IMR-90 (cell line): ENCODE measurements around the gene ATP5F1D. TPM values are rescaled to one million over a fixed set of nuclear protein-coding genes. Genes with fewer than 3 reads are reported as not detected.

Experiments
- ATAC-seq: fragments of 200-7000 bp; cut with Tn5 transposase; 2 replicates; pipeline ENCODE4 v1.9.1; 2020; ENCODE audit warnings: low read depth, mild to moderate bottlenecking, moderate library complexity
- BruUV-seq: library from RNA; stranded (reverse); fragments of 400-500 nt; replicated peaks from 2 replicates; lab custom pipeline; 2021; lab: Mats Ljungman, UMichigan
- CTCF ChIA-PET: fragments of 300-600 bp; formaldehyde crosslinking; extraction: SDS; loops from one replicate; lab custom pipeline; 2021; ENCODE audit warnings: antibody characterized with exemption; lab: Yijun Ruan, JAX
- POLR2A ChIA-PET: fragments of 300-600 bp; sonication (Branson Sonifier 250); formaldehyde crosslinking; loops from one replicate; lab custom pipeline; 2022; ENCODE audit warnings: antibody characterized with exemption; ENCODE audit not compliant: unreplicated experiment; lab: Charles Lee
- DNase-seq: peaks from one replicate; pipeline ENCODE4 v3.0.0; 2013
- H2AFZ ChIP-seq: replicated peaks from 2 replicates; pipeline ENCODE3; 2013; ENCODE audit warnings: low read length, mild to moderate bottlenecking; ENCODE audit not compliant: poor library complexity
- H2AK5ac ChIP-seq: 2 replicates; pipeline ENCODE4 v1.6.1; 2013; ENCODE audit warnings: low read depth, low read length, inconsistent platforms
- H2AK9ac ChIP-seq: replicated peaks from 2 replicates; pipeline ENCODE3; 2013; ENCODE audit warnings: mild to moderate bottlenecking, low read depth, low read length, moderate library complexity; ENCODE audit not compliant: poor library complexity
- H2BK120ac ChIP-seq: 2 replicates; pipeline ENCODE4 v1.6.1; 2013; ENCODE audit warnings: low read depth, low read length, inconsistent platforms
- H2BK15ac ChIP-seq: 3 replicates; pipeline ENCODE4 v1.6.1; 2013; ENCODE audit warnings: low read depth, low read length, inconsistent platforms
- H2BK20ac ChIP-seq: 2 replicates; pipeline ENCODE4 v1.6.1; 2013; ENCODE audit warnings: low read depth, mild to moderate bottlenecking, inconsistent platforms, low read length, moderate library complexity
- H2BK5ac ChIP-seq: 2 replicates; pipeline ENCODE4 v1.6.1; 2013; ENCODE audit warnings: mild to moderate bottlenecking, low read depth, low read length, inconsistent platforms; ENCODE audit not compliant: poor library complexity, severe bottlenecking
- H3K14ac ChIP-seq: replicated peaks from 2 replicates; pipeline ENCODE4 v1.6.1; 2013; ENCODE audit warnings: low read depth, low read length, inconsistent platforms
- H3K18ac ChIP-seq: 2 replicates; pipeline ENCODE4 v1.6.1; 2013; ENCODE audit warnings: low read depth, low read length, control low read depth
- H3K23ac ChIP-seq: 2 replicates; pipeline ENCODE4 v1.6.1; 2013; ENCODE audit warnings: low read depth, low read length, inconsistent platforms
- H3K27ac ChIP-seq: 2 replicates; pipeline ENCODE4 v1.5.1; 2013; ENCODE audit warnings: mild to moderate bottlenecking, control low read depth, low read length; ENCODE audit not compliant: insufficient read depth
- H3K27me3 ChIP-seq: 2 replicates; pipeline ENCODE4 v1.6.1; 2013; ENCODE audit warnings: low read length; ENCODE audit not compliant: control insufficient read depth, insufficient read depth
- H3K36me3 ChIP-seq: 2 replicates; pipeline ENCODE4 v1.6.1; 2013; ENCODE audit warnings: low read length, mixed read lengths; ENCODE audit not compliant: control insufficient read depth, insufficient read depth
- H3K4ac ChIP-seq: 2 replicates; pipeline ENCODE4 v1.6.1; 2013; ENCODE audit warnings: low read depth, low read length, inconsistent platforms
- H3K4me1 ChIP-seq: 2 replicates; pipeline ENCODE4 v1.6.1; 2013; ENCODE audit warnings: low read length, mixed read lengths; ENCODE audit not compliant: control insufficient read depth, insufficient read depth
- H3K4me2 ChIP-seq: 2 replicates; pipeline ENCODE4 v1.6.1; 2013; ENCODE audit warnings: low read depth, mild to moderate bottlenecking, control low read depth, low read length, moderate library complexity
- H3K4me3 ChIP-seq: 2 replicates; pipeline ENCODE4 v1.5.1; 2013; ENCODE audit warnings: low read depth, mild to moderate bottlenecking, control low read depth, low read length, moderate library complexity; ENCODE audit not compliant: insufficient read depth
- H3K56ac ChIP-seq: 2 replicates; pipeline ENCODE4 v1.6.1; 2013; ENCODE audit warnings: low read length, inconsistent platforms; ENCODE audit not compliant: insufficient read depth; ENCODE audit errors: extremely low read depth
- H3K79me1 ChIP-seq, 2 experiments: 2 replicates each; pipeline ENCODE4 v1.6.1; 2013; ENCODE audit warnings: low read length in 2 of 2, inconsistent platforms in 1 of 2, low read depth in 1 of 2
- H3K9ac ChIP-seq: 2 replicates; pipeline ENCODE4 v1.6.1; 2013; ENCODE audit warnings: low read depth, low read length, control low read depth
- H3K9me1 ChIP-seq: 2 replicates; pipeline ENCODE4 v1.6.1; 2013; ENCODE audit warnings: low read length, inconsistent platforms; ENCODE audit not compliant: insufficient read depth
- H3K9me3 ChIP-seq: 2 replicates; pipeline ENCODE4 v1.6.1; 2013; ENCODE audit warnings: low read length; ENCODE audit not compliant: control insufficient read depth, insufficient read depth
- H4K20me1 ChIP-seq: 2 replicates; pipeline ENCODE4 v1.6.1; 2013; ENCODE audit warnings: low read length, inconsistent platforms; ENCODE audit not compliant: insufficient read depth
- H4K5ac ChIP-seq: 2 replicates; pipeline ENCODE4 v1.6.1; 2013; ENCODE audit warnings: mild to moderate bottlenecking, low read depth, low read length, control low read depth
- H4K8ac ChIP-seq, 2 experiments: 2 replicates each; pipeline ENCODE4 v1.6.1; 2013; ENCODE audit warnings: low read depth in 2 of 2, low read length in 2 of 2, control low read depth in 1 of 2, inconsistent platforms in 1 of 2
- H4K91ac ChIP-seq: 2 replicates; pipeline ENCODE4 v1.6.1; 2013; ENCODE audit warnings: low read depth, low read length, inconsistent platforms; ENCODE audit not compliant: insufficient read depth
- CEBPB ChIP-seq: IDR thresholded peaks from 2 replicates; pipeline ENCODE4 v1.6.1; 2012; ENCODE audit warnings: low read depth, low read length, improper control_type of control experiment
- CHD1 ChIP-seq: IDR thresholded peaks from 2 replicates; pipeline ENCODE4 v1.6.1; 2012; ENCODE audit warnings: low read depth, low read length, improper control_type of control experiment
- RAD21 ChIP-seq: IDR thresholded peaks from 2 replicates; pipeline ENCODE4 v1.6.1; 2012; ENCODE audit warnings: low read length, improper control_type of control experiment
- RCOR1 ChIP-seq: IDR thresholded peaks from 2 replicates; pipeline ENCODE4 v1.6.1; 2012; ENCODE audit warnings: mild to moderate bottlenecking, low read length, improper control_type of control experiment; ENCODE audit not compliant: insufficient replicate concordance
- RFX5 ChIP-seq: IDR thresholded peaks from 2 replicates; pipeline ENCODE4 v1.8.0; 2012; ENCODE audit warnings: low read depth, mild to moderate bottlenecking, low read length, moderate library complexity
- SMC3 ChIP-seq: fragments of 150-350 bp; IDR thresholded peaks from 2 replicates; pipeline ENCODE4 v1.6.1; 2016; ENCODE audit warnings: low read depth, mild to moderate bottlenecking, antibody characterized with exemption, low read length, moderate library complexity
- WGBS, 2 experiments: methylation state at CpG; one replicate each; pipeline versions ENCODE4 v1.1.5 to v1.1.7; 2013; ENCODE audit warnings: missing lambda C conversion rate in 2 of 2; ENCODE audit not compliant: insufficient read length in 1 of 2; ENCODE audit errors: extremely low coverage in 2 of 2; 5-methylcytosine and 5-hydroxymethylcytosine counted together
- dilution Hi-C: fragments of 300-500 bp; cut with HindIII; formaldehyde crosslinking; loops from one replicate; pipeline ENCODE4 v1.14.3; 2018; ENCODE audit warnings: low sequenced_read_pairs; ENCODE audit not compliant: unreplicated experiment
- in situ Hi-C: fragments of 300-500 bp; cut with MboI; formaldehyde crosslinking; loops from 3 replicates; pipeline ENCODE4 v1.14.3; 2019; ENCODE audit warnings: low sequenced_read_pairs, inconsistent platforms, mixed read lengths
- intact Hi-C: fragments of 100-400 bp; cut with micrococcal nuclease; formaldehyde crosslinking; loops from 2 replicates; pipeline ENCODE4 v1.10.0; 2022
- polyA plus RNA-seq, 3 experiments: library from polyadenylated mRNA; depleted of rRNA; stranded (reverse); fragments of >200 nt; gene quantifications; 2 replicates each; pipeline ENCODE4 v1.2.3, GENCODE V29; 2012; ENCODE audit warnings: low replicate concordance in 1 of 3
- total RNA-seq: library from RNA; depleted of rRNA; stranded (reverse); fragments of >200 nt; gene quantifications from 2 replicates; pipeline ENCODE4 v1.2.3, GENCODE V29; 2012
- TF ChIP-seq, protein P1 (sequence below): fragments of 150-350 bp; IDR thresholded peaks from 2 replicates; pipeline ENCODE4 v1.6.1; 2017; ENCODE audit warnings: mild to moderate bottlenecking, antibody characterized with exemption, low read length, low read depth

Gene ATP5F1D
- total and polyA plus RNA-seq, 2 of the 4 experiments (the other 2 are of a cell fraction): 7.3 to 140 TPM

DNA sequence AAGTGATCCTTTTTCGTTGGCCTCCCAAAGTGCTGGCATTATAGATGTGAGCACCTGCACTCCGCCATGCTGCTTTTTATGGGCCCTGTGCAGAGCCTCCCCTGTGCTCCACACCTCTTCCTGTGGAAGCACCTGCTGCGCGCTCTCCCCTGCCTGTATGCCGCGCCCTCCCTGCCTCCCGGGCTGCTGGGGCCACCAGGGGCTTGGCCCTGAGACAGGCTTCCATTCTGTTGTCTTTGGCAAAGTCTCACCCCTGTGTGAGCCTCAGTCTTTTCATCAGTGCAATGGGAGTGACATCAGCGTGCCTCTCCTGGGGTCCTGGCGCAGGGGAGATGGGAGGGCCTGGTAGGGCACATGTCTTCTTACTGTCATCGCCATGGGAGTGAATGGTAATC lies 35.1 kb downstream of the ATP5F1D start:
- dilution Hi-C loops (no loop called here), in situ Hi-C loops (no loop called here), intact Hi-C loops (loop anchor here (5.0 kb wide), 2 partner anchors 86 to 131 kb away; partner anchors contain the start of gene DAZAP1)

More for the DNA sequence above, 35.1 kb downstream of the ATP5F1D start:
- Histone ChIP-seq H3K4me3 (no peak overlapping the region), H3K9me3 (no peaks in the 10 kb centered on the region), H3K79me1 (peaks cover 22 to 56% of the 10 kb centered on the region in 2 experiments; a peak in 3 of 4 replicates), H3K4me2 (peak overlapping the region; percentile 82; the same call in 1 of the 2 replicates), H2BK5ac (no peak overlapping the region), H4K91ac (peak overlapping the region; percentile 66; the same call in 1 of the 2 replicates), H3K18ac (no peak overlapping the region), H3K4ac (0 out of 2 replicates have a peak overlapping the region, but pooled peaks have one; percentile 86), H3K56ac (no peak overlapping the region), H3K27me3 (no peaks in the 10 kb centered on the region), H2BK120ac (no peak overlapping the region), H4K8ac (peak overlapping the region; percentile 59 to 86; a peak in 2 of 4 replicates), H3K36me3 (peaks cover 42% of the 10 kb centered on the region), H3K4me1 (peaks cover 15% of the 10 kb centered on the region), H2BK20ac (no peak overlapping the region), H2AK5ac (peak overlapping the region; percentile 51; the same call in 1 of the 2 replicates), H4K5ac (no peak overlapping the region; the same call in 1 of the 2 replicates), H3K14ac (0 out of 2 replicates have a peak overlapping the region, but pooled peaks have one; percentile 97), H2BK15ac (no peak overlapping the region), H2AK9ac (peak overlapping the region; percentile 100), H3K9me1 (no peaks in the 10 kb centered on the region; the same call in 1 of the 2 replicates), H3K27ac (no peak overlapping the region), H4K20me1 (peaks cover 54% of the 10 kb centered on the region), H3K9ac (peak overlapping the region; percentile 81; the same call in 1 of the 2 replicates), H2AFZ (peak overlapping the region; percentile 43), H3K23ac (peak overlapping the region; percentile 93; the same call in 1 of the 2 replicates)
- POLR2A ChIA-PET: no interaction called here
- no peak for ATAC-seq
- CTCF ChIA-PET: no interaction called here
- TF ChIP-seq SMC3 (no peak), CEBPB (no peak), RFX5 (no peak), RCOR1 (no peak), RAD21 (no peak), CHD1 (no peak)
- TF ChIP-seq, protein P1, sequence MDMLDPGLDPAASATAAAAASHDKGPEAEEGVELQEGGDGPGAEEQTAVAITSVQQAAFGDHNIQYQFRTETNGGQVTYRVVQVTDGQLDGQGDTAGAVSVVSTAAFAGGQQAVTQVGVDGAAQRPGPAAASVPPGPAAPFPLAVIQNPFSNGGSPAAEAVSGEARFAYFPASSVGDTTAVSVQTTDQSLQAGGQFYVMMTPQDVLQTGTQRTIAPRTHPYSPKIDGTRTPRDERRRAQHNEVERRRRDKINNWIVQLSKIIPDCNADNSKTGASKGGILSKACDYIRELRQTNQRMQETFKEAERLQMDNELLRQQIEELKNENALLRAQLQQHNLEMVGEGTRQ: no peak
- 94% methylated on average over 5 of the region's 10 CpGs; no CpG with 5 or more reads in 1 of the 2 experiments for WGBS, 2 experiments
- DNase-seq: no peak
- BruUV-seq: no TSS peak
